ENCODE results near the gene GRIN2A. TPM values are rescaled to one million over a fixed set of nuclear protein-coding genes. Genes with fewer than 3 reads are reported as not detected.

Gene GRIN2A
- total RNA-seq, 2 donors from 2014 or later, result 0.26 to 21.4 TPM

GRCh38 chr16:10097271-10097670 is 85.0 kb downstream of the GRIN2A start:
- DNase-seq (no peak), ATAC-seq (no peak)
- H3K4me3 ChIP-seq, result no peak overlapping the region
- peaks cover 0 to 16% (median 0%) of the 10 kb centered on the region in 3 donors for H3K9me3 ChIP-seq
- intact Hi-C loops (cut with DNase I), result no loop called here
- WGBS, 2 donors, result 60 to 61% methylated on average over 2 of the region's 2 CpGs
- no peaks in the 10 kb centered on the region for H3K27me3 ChIP-seq
- no peak overlapping the region for H3K27ac ChIP-seq
- no peaks in the 10 kb centered on the region for H3K4me1 ChIP-seq
- no peaks in the 10 kb centered on the region for H3K36me3 ChIP-seq (replicated peaks in 1 of 2; ENCODE audit: insufficient read depth in 1 of 2, low read depth in 2 of 2)
- TF ChIP-seq POLR2A (IDR thresholded peaks at IDR 0.05) (no peak), CTCF (IDR thresholded peaks at IDR 0.05) (no peak)

- Histone ChIP-seq H3K4me1 (no peaks in the 10 kb centered on the region), H3K9me3 (no peaks in the 10 kb centered on the region), H3K36me3 (replicated peaks in 1 of 2; ENCODE audit: insufficient read depth in 1 of 2, low read depth in 2 of 2) (no peaks in the 10 kb centered on the region), H3K27ac (no peak overlapping the region), H3K27me3 (no peaks in the 10 kb centered on the region), H3K4me3 (no peak overlapping the region)
- ATAC-seq (no peak), DNase-seq (no peak)
- TF ChIP-seq POLR2A (IDR thresholded peaks at IDR 0.05) (no peak), CTCF (IDR thresholded peaks at IDR 0.05) (no peak)
- WGBS, 2 donors, result 54 to 55% methylated on average over 8 of the region's 8 CpGs
- intact Hi-C loops (cut with DNase I), result no loop called here
Measured at GRCh38 chr16:10093576-10093975, 88.7 kb downstream of the GRIN2A start.

GRCh38 chr16:10090816-10091215 is 91.4 kb downstream of the GRIN2A start:
- no peak overlapping the region for H3K4me3 ChIP-seq
- 68 to 75% methylated on average over 1 of the region's 1 CpG for WGBS, 2 donors
- ATAC-seq (no peak), DNase-seq (no peak)
- H3K27me3 ChIP-seq, result peaks cover 0 to 4% of the 10 kb centered on the region in 2 donors
- H3K27ac ChIP-seq, result no peak overlapping the region
- intact Hi-C loops (cut with DNase I), result no loop called here
- H3K4me1 ChIP-seq, result no peaks in the 10 kb centered on the region
- no peaks in the 10 kb centered on the region for H3K36me3 ChIP-seq (replicated peaks in 1 of 2; ENCODE audit: insufficient read depth in 1 of 2, low read depth in 2 of 2)
- no peaks in the 10 kb centered on the region for H3K9me3 ChIP-seq
- TF ChIP-seq POLR2A (IDR thresholded peaks at IDR 0.05) (no peak), CTCF (IDR thresholded peaks at IDR 0.05) (no peak)

- H3K27ac ChIP-seq, result no peak overlapping the region
- H3K27me3 ChIP-seq, result peaks cover 0 to 8% of the 10 kb centered on the region in 2 donors
- no peaks in the 10 kb centered on the region for H3K9me3 ChIP-seq
- TF ChIP-seq POLR2A (IDR thresholded peaks at IDR 0.05) (no peak), CTCF (IDR thresholded peaks at IDR 0.05) (no peak)
- H3K4me3 ChIP-seq, result no peak overlapping the region
- no peaks in the 10 kb centered on the region for H3K4me1 ChIP-seq
- peak in 2 of 4 donors; percentile 17 to 34 for DNase-seq
- H3K36me3 ChIP-seq (replicated peaks in 1 of 2; ENCODE audit: insufficient read depth in 1 of 2, low read depth in 2 of 2), result no peaks in the 10 kb centered on the region
- ATAC-seq, result peak; percentile 33
- WGBS, 2 donors, result 47 to 81% methylated on average over 7 of the region's 7 CpGs
- intact Hi-C loops (cut with DNase I), result no loop called here
Measured at GRCh38 chr16:10088380-10088793, 93.8 kb downstream of the GRIN2A start.

- H3K9me3 ChIP-seq, result no peaks in the 10 kb centered on the region
- no peaks in the 10 kb centered on the region for H3K36me3 ChIP-seq (replicated peaks in 1 of 2; ENCODE audit: insufficient read depth in 1 of 2, low read depth in 2 of 2)
- intact Hi-C loops (cut with DNase I), result no loop called here
- no peak for DNase-seq
- TF ChIP-seq CTCF (IDR thresholded peaks at IDR 0.05) (no peak), POLR2A (IDR thresholded peaks at IDR 0.05) (no peak)
- whole genome bisulfite sequencing, 2 donors, result 80 to 85% methylated on average over 4 of the region's 4 CpGs
- peaks cover 0 to 9% of the 10 kb centered on the region in 2 donors for H3K27me3 ChIP-seq
- H3K4me1 ChIP-seq, result no peaks in the 10 kb centered on the region
- H3K27ac ChIP-seq, result no peak overlapping the region
- no peak for ATAC-seq
- no peak overlapping the region for H3K4me3 ChIP-seq
Measured at GRCh38 chr16:10087151-10087550, 95.1 kb downstream of the GRIN2A start.

Measured in body of pancreas (tissue), 4 donors.